HL-60 (cell line): ENCODE measurements around the gene BNIP5.

Experiments
- CTCF ChIP-seq: IDR thresholded peaks from one replicate; pipeline ENCODE4 v1.5.1; 2011; ENCODE audit warnings: low read length, control low read depth, inconsistent platforms; ENCODE audit not compliant: insufficient read depth
- GABPA ChIP-seq: IDR thresholded peaks from 2 replicates; pipeline ENCODE4 v1.6.1; 2012; ENCODE audit warnings: low read depth
- POLR2AphosphoS5 ChIP-seq: IDR thresholded peaks from 2 replicates; pipeline ENCODE4 v1.6.1; 2012; ENCODE audit warnings: low read depth
- REST ChIP-seq: IDR thresholded peaks from 2 replicates; pipeline ENCODE4 v1.6.1; 2012; ENCODE audit warnings: low read depth; ENCODE audit not compliant: insufficient replicate concordance
- SPI1 ChIP-seq: IDR thresholded peaks from 2 replicates; pipeline ENCODE4 v1.6.1; 2012; ENCODE audit warnings: low read depth, mild to moderate bottlenecking, borderline replicate concordance

GRCh38 chr6:36315921-36316320 is 20.8 kb downstream of the BNIP5 start:
- TF ChIP-seq CTCF = no peak
- TF ChIP-seq POLR2AphosphoS5 = no peak
- no peak for TF ChIP-seq REST
- no peak for TF ChIP-seq GABPA
- no peak for TF ChIP-seq SPI1
